H1 (cell line): ENCODE data around the gene ASIC1. TPM values are rescaled to one million over a fixed set of nuclear protein-coding genes. Genes with fewer than 3 reads are reported as not detected.

Experiments
- BRCA1 ChIP-seq: IDR thresholded peaks from 2 replicates; pipeline ENCODE4 v1.6.1; 2012; ENCODE audit warnings: low read depth, low read length, improper control_type of control experiment
- CHD2 ChIP-seq: IDR thresholded peaks from 2 replicates; pipeline ENCODE4 v1.6.1; 2012; ENCODE audit warnings: low read length, improper control_type of control experiment
- CTBP2 ChIP-seq: IDR thresholded peaks from 2 replicates; pipeline ENCODE4 v1.7.0; 2011; ENCODE audit warnings: borderline replicate concordance, mild to moderate bottlenecking, moderate library complexity, mixed read lengths, low read length; ENCODE audit not compliant: insufficient read depth, insufficient read length
- JUN ChIP-seq: IDR thresholded peaks from 2 replicates; pipeline ENCODE4 v1.6.1; 2011; ENCODE audit warnings: low read depth, mild to moderate bottlenecking, improper control_type of control experiment, low read length
- KDM1A ChIP-seq: fragments of 200-600, 300-600 bp; sonication (generic); IDR thresholded peaks from 2 replicates; pipeline ENCODE4 v1.7.1; 2016; ENCODE audit warnings: mild to moderate bottlenecking, low read length, borderline replicate concordance
- MAFK ChIP-seq: IDR thresholded peaks from 2 replicates; pipeline ENCODE4 v1.6.1; 2012; ENCODE audit warnings: low read depth, mild to moderate bottlenecking, improper control_type of control experiment, low read length
- SUZ12 ChIP-seq: fragments of 200-600 bp; sonication (generic); IDR thresholded peaks from 2 replicates; pipeline ENCODE4 v1.6.1; 2012; ENCODE audit warnings: mild to moderate bottlenecking, inconsistent platforms, low read length, moderate library complexity, mixed read lengths
- polyA plus RNA-seq, 7 experiments: library from polyadenylated mRNA; depleted of rRNA in 3 of 7; stranded (reverse) in 5 of 7; unstranded in 2 of 7; fragments of >200 nt in 5 of 7; fragments of 200-250 nt in 2 of 7; gene quantifications; 1 replicate in 5 of 7; 2 replicates in 1 of 7; 4 replicates in 1 of 7; pipeline versions ENCODE4 v1.2.1 to v1.2.3, GENCODE V29; 2011 to 2013; ENCODE audit warnings: missing spikeins in 2 of 7, mixed read lengths in 2 of 7
- total RNA-seq: library from RNA; stranded (reverse); fragmentation: NEBNext Ultra II Directional; extraction: Animal tissue kit (Norgen Biotek cat#: 25700); gene quantifications from 2 replicates; pipeline ENCODE4 v1.2.1, GENCODE V29; 2021
- TF ChIP-seq, protein P1 (sequence below), 3 experiments: IDR thresholded peaks; 1 replicate in 2 of 3; 2 replicates in 1 of 3; pipeline versions ENCODE4 v1.5.1 to v1.6.1; 2011; ENCODE audit warnings: low read length in 3 of 3, mild to moderate bottlenecking in 3 of 3, inconsistent platforms in 2 of 3, low read depth in 1 of 3, moderate library complexity in 1 of 3; ENCODE audit not compliant: insufficient read depth in 1 of 3; ENCODE audit errors: control extremely low read depth in 1 of 3

ASIC1 gene
- total and polyA plus RNA-seq, 2 of the 8 experiments (the other 6 are each of a cell fraction or from before 2014, with no cell fraction given) = 2.4 to 4.4 TPM

DNA sequence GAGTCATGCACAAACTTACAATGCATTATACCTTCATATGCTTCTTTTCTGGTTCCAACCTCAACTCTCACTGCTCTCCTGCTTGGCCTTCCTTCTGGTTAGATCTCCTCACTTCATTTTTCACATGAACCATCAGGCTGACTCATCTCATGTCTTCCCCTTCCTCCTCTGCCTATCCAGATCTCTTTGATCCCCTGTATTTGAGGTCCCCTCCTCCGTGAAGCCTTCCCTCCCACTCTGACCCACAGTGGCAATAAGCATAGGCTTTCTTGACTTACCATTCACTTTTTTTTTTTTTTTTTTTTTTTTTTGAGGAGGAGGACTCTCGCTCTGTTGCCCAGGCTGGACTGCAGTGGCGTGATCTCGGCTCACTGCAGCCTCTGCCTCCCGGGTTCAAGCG, 14.7 kb upstream of the ASIC1 start (continued):
- TF ChIP-seq, protein P1, sequence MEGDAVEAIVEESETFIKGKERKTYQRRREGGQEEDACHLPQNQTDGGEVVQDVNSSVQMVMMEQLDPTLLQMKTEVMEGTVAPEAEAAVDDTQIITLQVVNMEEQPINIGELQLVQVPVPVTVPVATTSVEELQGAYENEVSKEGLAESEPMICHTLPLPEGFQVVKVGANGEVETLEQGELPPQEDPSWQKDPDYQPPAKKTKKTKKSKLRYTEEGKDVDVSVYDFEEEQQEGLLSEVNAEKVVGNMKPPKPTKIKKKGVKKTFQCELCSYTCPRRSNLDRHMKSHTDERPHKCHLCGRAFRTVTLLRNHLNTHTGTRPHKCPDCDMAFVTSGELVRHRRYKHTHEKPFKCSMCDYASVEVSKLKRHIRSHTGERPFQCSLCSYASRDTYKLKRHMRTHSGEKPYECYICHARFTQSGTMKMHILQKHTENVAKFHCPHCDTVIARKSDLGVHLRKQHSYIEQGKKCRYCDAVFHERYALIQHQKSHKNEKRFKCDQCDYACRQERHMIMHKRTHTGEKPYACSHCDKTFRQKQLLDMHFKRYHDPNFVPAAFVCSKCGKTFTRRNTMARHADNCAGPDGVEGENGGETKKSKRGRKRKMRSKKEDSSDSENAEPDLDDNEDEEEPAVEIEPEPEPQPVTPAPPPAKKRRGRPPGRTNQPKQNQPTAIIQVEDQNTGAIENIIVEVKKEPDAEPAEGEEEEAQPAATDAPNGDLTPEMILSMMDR (IDR thresholded peaks at IDR 0.05; ENCODE audit: control extremely low read depth in 1 of 3, insufficient read depth in 1 of 3, low read depth in 1 of 3, low read length in 3 of 3) = no peak
- no peak for TF ChIP-seq BRCA1
- no peak for TF ChIP-seq MAFK
- no peak for TF ChIP-seq CHD2
- no peak for TF ChIP-seq SUZ12
- TF ChIP-seq JUN = no peak
- no peak for TF ChIP-seq CTBP2
- no peak for TF ChIP-seq KDM1A
